K562 (cell line): Measurements from ENCODE around the gene PLCD4. TPM values are rescaled to one million over a fixed set of nuclear protein-coding genes. Genes with fewer than 3 reads are reported as not detected.

ENCODE experiments used
- ATAC-seq: fragments of 200-7000 bp; cut with Tn5 transposase; 3 replicates; pipeline ENCODE4 v1.9.1; 2020; ENCODE audit warnings: moderate library complexity
- BruUV-seq: library from RNA; stranded (reverse); fragments of 400-500 nt; replicated peaks from 2 replicates; lab custom pipeline; 2021; lab: Mats Ljungman, UMichigan
- CTCF ChIA-PET: fragments of 300-600 bp; formaldehyde crosslinking; extraction: SDS; loops from one replicate; lab custom pipeline; 2021; ENCODE audit warnings: low intra/inter-chr PET ratio; lab: Yijun Ruan, JAX
- POLR2A ChIA-PET: fragments of 300-600, 350-650 bp; sonication (Branson Sonifier 250); formaldehyde crosslinking; extraction: SDS; loops from one replicate; lab custom pipeline; 2021; ENCODE audit warnings: antibody characterized with exemption, inconsistent platforms; lab: Yijun Ruan, JAX
- DNase-seq, 4 experiments: peaks; one replicate each; pipeline versions ENCODE4 v3.0.0 to v3.0.0-alpha.2; 2011 to 2018; ENCODE audit warnings: low spot score in 3 of 4, mixed read lengths in 3 of 4; ENCODE audit errors: extremely low read depth in 1 of 4
- FAIRE-seq: peaks from 2 replicates; lab custom pipeline; 2011; peaks lifted over from hg19 to GRCh38; lab: Jason Lieb, UNC
- H2AFZ ChIP-seq: 2 replicates; pipeline ENCODE4 v1.6.0; 2011; ENCODE audit warnings: low read depth, low read length, control low read depth, inconsistent platforms
- H3K27ac ChIP-seq: fragments of 200-600 bp; 3 replicates; pipeline ENCODE4 v1.8.0; 2011; ENCODE audit warnings: low read depth, mild to moderate bottlenecking, control low read depth, inconsistent platforms, low read length, moderate library complexity, mixed read lengths; ENCODE audit errors: extremely low read depth
- H3K27me3 ChIP-seq, 2 experiments: fragments of 300-600 bp in 1 of 2; 2 replicates in 1 of 2; 3 replicates in 1 of 2; pipeline versions ENCODE4 v1.6.0 to v1.8.0; 2011; ENCODE audit warnings: inconsistent platforms in 2 of 2, low read length in 2 of 2, mild to moderate bottlenecking in 1 of 2, mixed read lengths in 1 of 2, moderate library complexity in 1 of 2; ENCODE audit not compliant: control insufficient read depth in 2 of 2, insufficient read depth in 2 of 2
- H3K36me3 ChIP-seq: fragments of 300-600 bp; 3 replicates; pipeline ENCODE4 v1.8.0; 2011; ENCODE audit warnings: mild to moderate bottlenecking, low read length, inconsistent platforms; ENCODE audit not compliant: control insufficient read depth, insufficient read depth
- H3K4me1 ChIP-seq, 2 experiments: fragments of 200-600 bp in 1 of 2; replicated peaks in 1 of 2; 2 replicates in 1 of 2; 3 replicates in 1 of 2; pipeline versions ENCODE4 v1.5.1 to v1.8.0; 2011; ENCODE audit warnings: inconsistent platforms in 2 of 2, low read length in 2 of 2, mild to moderate bottlenecking in 1 of 2, mixed read lengths in 1 of 2, moderate library complexity in 1 of 2; ENCODE audit not compliant: control insufficient read depth in 2 of 2, insufficient read depth in 2 of 2
- H3K4me2 ChIP-seq: 2 replicates; pipeline ENCODE4 v1.6.1; 2011; ENCODE audit warnings: low read length, control low read depth, inconsistent platforms, mixed read lengths; ENCODE audit not compliant: insufficient read depth
- H3K4me3 ChIP-seq: fragments of 200-600 bp; sonication (generic), shearing (Covaris generic); 2 replicates; pipeline ENCODE4 v1.5.1; 2016; ENCODE audit warnings: control low read depth, inconsistent platforms
- H3K79me2 ChIP-seq: fragments of 200-600 bp; 3 replicates; pipeline ENCODE4 v1.8.0; 2011; ENCODE audit warnings: low read length, inconsistent platforms; ENCODE audit not compliant: control insufficient read depth, insufficient read depth
- H3K9ac ChIP-seq, 2 experiments: 2 replicates each; pipeline versions ENCODE4 v1.6.0 to v1.6.1; 2011; ENCODE audit warnings: low read depth in 2 of 2, low read length in 2 of 2, control low read depth in 1 of 2, inconsistent platforms in 1 of 2, mild to moderate bottlenecking in 1 of 2, mixed read lengths in 1 of 2; ENCODE audit not compliant: insufficient read depth in 1 of 2
- H3K9me1 ChIP-seq: one replicate; pipeline ENCODE4 v1.6.0; 2011; ENCODE audit warnings: inconsistent platforms, mild to moderate bottlenecking, low read length, moderate library complexity; ENCODE audit not compliant: control insufficient read depth, insufficient read depth
- H3K9me3 ChIP-seq: replicated peaks from 2 replicates; pipeline ENCODE4 v1.5.1; 2011; ENCODE audit warnings: low read depth, low read length, inconsistent platforms; ENCODE audit not compliant: control insufficient read depth, insufficient read depth
- H4K20me1 ChIP-seq: replicated peaks from 2 replicates; pipeline ENCODE4 v1.6.1; 2011; ENCODE audit warnings: low read length, inconsistent platforms, mixed read lengths; ENCODE audit not compliant: control insufficient read depth, insufficient read depth
- ASH1L ChIP-seq: fragments of 450-650 bp; IDR thresholded peaks from 2 replicates; pipeline ENCODE4 v1.6.1; 2018; ENCODE audit warnings: borderline replicate concordance, mild to moderate bottlenecking, low read depth; ENCODE audit not compliant: partially characterized antibody
- DLX4 ChIP-seq: fragments of 250-450 bp; sonication (Bioruptor Pico); IDR thresholded peaks from 2 replicates; pipeline ENCODE4 v1.6.1; 2021; ENCODE audit warnings: mild to moderate bottlenecking
- E2F3 ChIP-seq: fragments of 250-450 bp; sonication (Bioruptor Pico); IDR thresholded peaks from 2 replicates; pipeline ENCODE4 v1.4.0; 2020; ENCODE audit warnings: mild to moderate bottlenecking
- LARP7 ChIP-seq: fragments of 450-650 bp; IDR thresholded peaks from 2 replicates; pipeline ENCODE4 v1.6.1; 2016
- MEF2A ChIP-seq: IDR thresholded peaks from 2 replicates; pipeline ENCODE4 v1.6.1; 2011; ENCODE audit warnings: low read depth, mild to moderate bottlenecking, low read length, moderate library complexity; ENCODE audit not compliant: control insufficient read depth
- SAFB ChIP-seq: fragments of 200-400 bp; formaldehyde crosslinking; IDR thresholded peaks from 2 replicates; pipeline ENCODE4 v1.6.1; 2017; ENCODE audit warnings: low read depth, low read length, borderline replicate concordance
- SMARCB1 ChIP-seq: IDR thresholded peaks from 2 replicates; pipeline ENCODE4 v1.6.1; 2011; ENCODE audit warnings: improper control_type of control experiment, low read depth; ENCODE audit not compliant: insufficient read length
- THRB ChIP-seq: fragments of 450-650 bp; formaldehyde crosslinking; conservative IDR thresholded peaks from 2 replicates; pipeline ENCODE4 v1.4.0; 2022; ENCODE audit warnings: mild to moderate bottlenecking, missing genetic modification characterization
- ZNF316 ChIP-seq: fragments of 450-650 bp; IDR thresholded peaks from 2 replicates; pipeline ENCODE4 v1.6.1; 2016
- ZNF449 ChIP-seq: fragments of 250-450 bp; sonication (Bioruptor Pico); IDR thresholded peaks from 2 replicates; pipeline ENCODE4 v1.8.0; 2022; ENCODE audit warnings: moderate library complexity, mild to moderate bottlenecking, inconsistent platforms
- ZNF561 ChIP-seq: fragments of 450-650 bp; formaldehyde crosslinking; conservative IDR thresholded peaks from 2 replicates; pipeline ENCODE4 v1.4.0; 2020; ENCODE audit warnings: mild to moderate bottlenecking, moderate library complexity
- ZNF57 ChIP-seq: fragments of 450-650 bp; formaldehyde crosslinking; IDR thresholded peaks from 2 replicates; pipeline ENCODE4 v1.4.0; 2020; ENCODE audit warnings: mild to moderate bottlenecking, moderate library complexity
- WGBS: fragments of 100-300 bp; shearing (Covaris generic); methylation state at CpG from one replicate; pipeline ENCODE4 v1.1.6; 2016; ENCODE audit warnings: low coverage, mixed read lengths; ENCODE audit not compliant: insufficient coverage; ENCODE audit errors: missing lambda C conversion rate; 5-methylcytosine and 5-hydroxymethylcytosine counted together
- in situ Hi-C: fragments of 300-500 bp; cut with MboI; formaldehyde crosslinking; loops from 4 replicates; pipeline ENCODE4 v1.15.0; 2018; ENCODE audit warnings: inconsistent platforms, mixed read lengths
- intact Hi-C: fragments of 100-400 bp; cut with micrococcal nuclease; formaldehyde crosslinking; loops from 2 replicates; pipeline ENCODE4 v1.14.2; 2022
- polyA plus RNA-seq, 8 experiments: library from polyadenylated mRNA; depleted of rRNA in 4 of 8; stranded (reverse) in 5 of 8; unstranded in 3 of 8; fragments of >200 nt; fragmentation: Nextera tagmentation in 2 of 8; fragmentation: Illumina TruSeq in 1 of 8; extraction: Ambion mirVana in 2 of 8; extraction: Trizol in 1 of 8; gene quantifications; 2 replicates each; pipeline versions ENCODE4 v1.2.1 to v1.2.3, GENCODE V29; 2011 to 2014; ENCODE audit warnings: inconsistent platforms in 1 of 8, missing spikeins in 1 of 8
- total RNA-seq, 7 experiments: library from RNA; depleted of rRNA in 6 of 7; stranded (reverse); fragments of >200 nt in 6 of 7; fragmentation: Illumina TruSeq in 2 of 7; extraction: Trizol in 2 of 7; gene quantifications; 2 replicates each; pipeline versions ENCODE4 v1.2.1 to v1.2.3, GENCODE V29; 2011 to 2021; ENCODE audit warnings: low replicate concordance in 1 of 7

Gene PLCD4
- total and polyA plus RNA-seq, 9 of the 15 experiments (the other 6 are each of a cell fraction or from before 2014, with no cell fraction given), result 0.13 to 0.38 TPM; not detected in 7

GRCh38 chr2:218583983-218584850 lies 23.5 kb upstream of the PLCD4 start (continued):
- TF ChIP-seq SMARCB1, result no peak
- no peak for TF ChIP-seq LARP7
- peak; percentile 50 for TF ChIP-seq ZNF316
- TF ChIP-seq ZNF449 (CRISPR knock-in tag), result no peak
- TF ChIP-seq ZNF561 (CRISPR knock-in tag), result no peak

- ChIA-PET CTCF (no interaction called here), POLR2A (no interaction called here)
- no peaks in the 10 kb centered on the region for H4K20me1 ChIP-seq
- peaks cover 3% of the 10 kb centered on the region; the same call in 2 of the 3 replicates for H3K79me2 ChIP-seq
- no peaks in the 10 kb centered on the region for H3K9me3 ChIP-seq
- no peak for DNase-seq
- no peak overlapping the region for H3K4me3 ChIP-seq
- WGBS, result 100% methylated on average over 1 of the region's 1 CpG
- no peak overlapping the region for H2AFZ ChIP-seq
- TF ChIP-seq MEF2A (no peak), E2F3 (CRISPR knock-in tag) (no peak), DLX4 (no peak), ASH1L (no peak), SAFB (no peak), THRB (CRISPR knock-in tag) (no peak), ZNF57 (CRISPR knock-in tag) (no peak)
- H3K9me1 ChIP-seq, result no peaks in the 10 kb centered on the region
- H3K4me2 ChIP-seq, result no peak overlapping the region
- H3K9ac ChIP-seq, result no peak overlapping the region
- peaks cover 79% of the 10 kb centered on the region for H3K36me3 ChIP-seq
- no peaks in the 10 kb centered on the region for H3K4me1 ChIP-seq
- no peak for FAIRE-seq
- no peak for ATAC-seq
- in situ Hi-C loops, result no loop called here
- no TSS peak for BruUV-seq
- intact Hi-C loops, result no loop called here
- H3K27ac ChIP-seq, result no peak overlapping the region
- H3K27me3 ChIP-seq, result no peaks in the 10 kb centered on the region
These were observed 22.2 kb upstream of the PLCD4 start for GRCh38 chr2:218585541-218585940.
